Measurements from ENCODE around the gene DPYSL3.

DNA sequence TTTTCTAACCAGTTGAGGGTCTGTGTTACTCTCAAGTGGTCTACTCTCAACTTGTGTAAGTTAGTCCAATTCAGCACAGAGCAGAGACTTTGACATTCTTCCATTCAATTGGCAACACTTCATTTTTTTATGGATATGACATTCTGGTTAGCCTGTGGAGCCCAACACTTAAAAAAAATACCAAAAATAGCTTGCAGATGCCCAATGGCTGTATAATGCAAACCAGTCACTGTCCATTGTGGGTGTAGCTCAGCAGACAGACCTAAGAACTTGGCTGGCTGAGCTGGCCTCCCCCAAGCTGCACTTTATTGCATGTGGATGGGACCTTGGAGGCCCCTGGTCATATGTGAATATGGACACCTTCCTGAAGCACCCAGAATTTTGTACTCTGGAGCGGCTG lies 103.2 kb downstream of the DPYSL3 start:
- TF ChIP-seq EZH2 (IDR thresholded peaks at IDR 0.05; ENCODE audit: borderline replicate concordance, low read depth, low read length, poor library complexity, severe bottlenecking) = no peak
- TF ChIP-seq, protein P1, sequence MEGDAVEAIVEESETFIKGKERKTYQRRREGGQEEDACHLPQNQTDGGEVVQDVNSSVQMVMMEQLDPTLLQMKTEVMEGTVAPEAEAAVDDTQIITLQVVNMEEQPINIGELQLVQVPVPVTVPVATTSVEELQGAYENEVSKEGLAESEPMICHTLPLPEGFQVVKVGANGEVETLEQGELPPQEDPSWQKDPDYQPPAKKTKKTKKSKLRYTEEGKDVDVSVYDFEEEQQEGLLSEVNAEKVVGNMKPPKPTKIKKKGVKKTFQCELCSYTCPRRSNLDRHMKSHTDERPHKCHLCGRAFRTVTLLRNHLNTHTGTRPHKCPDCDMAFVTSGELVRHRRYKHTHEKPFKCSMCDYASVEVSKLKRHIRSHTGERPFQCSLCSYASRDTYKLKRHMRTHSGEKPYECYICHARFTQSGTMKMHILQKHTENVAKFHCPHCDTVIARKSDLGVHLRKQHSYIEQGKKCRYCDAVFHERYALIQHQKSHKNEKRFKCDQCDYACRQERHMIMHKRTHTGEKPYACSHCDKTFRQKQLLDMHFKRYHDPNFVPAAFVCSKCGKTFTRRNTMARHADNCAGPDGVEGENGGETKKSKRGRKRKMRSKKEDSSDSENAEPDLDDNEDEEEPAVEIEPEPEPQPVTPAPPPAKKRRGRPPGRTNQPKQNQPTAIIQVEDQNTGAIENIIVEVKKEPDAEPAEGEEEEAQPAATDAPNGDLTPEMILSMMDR (conservative IDR thresholded peaks at IDR 0.05; ENCODE audit: low read depth, low read length) = no peak
